ENCODE data around the gene CARD9. TPM values are rescaled to one million over a fixed set of nuclear protein-coding genes. Genes with fewer than 3 reads are reported as not detected.

The CARD9 gene
- total RNA-seq, 1 donor from 2014 or later: 9.2 TPM

Other genes with a start within 250 kb of the CARD9 start
- gene LHX3, start 168.5 kb downstream of the CARD9 start, total RNA-seq: not detected in 2 replicates
- gene QSOX2, start 127.9 kb downstream of the CARD9 start, total RNA-seq: 26.4 and 28.0 TPM in 2 replicates
- not detected in 2 replicates for gene CCDC187, start 69.6 kb downstream of the CARD9 start, total RNA-seq
- gene GPSM1, start 46.1 kb downstream of the CARD9 start, total RNA-seq: 19.2 and 20.5 TPM in 2 replicates
- 31.5 and 34.0 TPM in 2 replicates for gene DNLZ, start 9.9 kb downstream of the CARD9 start, total RNA-seq
- 27.3 and 28.0 TPM in 2 replicates for gene SNAPC4, start 26.5 kb upstream of the CARD9 start, total RNA-seq
- 56.4 and 60.0 TPM in 2 replicates for gene ENTR1, start 36.9 kb upstream of the CARD9 start, total RNA-seq
- 114 and 124 TPM in 2 replicates for gene PMPCA, start 37.0 kb upstream of the CARD9 start, total RNA-seq
- gene INPP5E, start 66.2 kb upstream of the CARD9 start, total RNA-seq: 19.6 and 20.6 TPM in 2 replicates
- 79.2 and 81.2 TPM in 2 replicates for gene SEC16A, start 109.4 kb upstream of the CARD9 start, total RNA-seq
- gene NOTCH1, start 172.4 kb upstream of the CARD9 start, total RNA-seq: 108 and 113 TPM in 2 replicates